Ovary (tissue), 9 donors: ENCODE results near the gene SHISA7. TPM values are rescaled to one million over a fixed set of nuclear protein-coding genes. Genes with fewer than 3 reads are reported as not detected.

Experiments
- DNase-seq, 5 donors: peaks; one replicate each; pipeline ENCODE4 v3.0.0-alpha.2; 2019 to 2020
- H3K27ac ChIP-seq, 2 donors: fragments of 200-600 bp; one replicate each; pipeline versions ENCODE4 v1.5.1 to v1.8.0; 2019 to 2022
- H3K27me3 ChIP-seq: fragments of 200-600 bp; one replicate; pipeline ENCODE4 v1.8.0; 2022
- H3K36me3 ChIP-seq: fragments of 200-600 bp; sonication (generic); one replicate; pipeline ENCODE4 v1.5.1; 2019
- H3K4me1 ChIP-seq: one replicate; pipeline ENCODE4 v1.8.1; 2013; ENCODE audit warnings: mild to moderate bottlenecking, moderate library complexity; ENCODE audit not compliant: insufficient read depth
- H3K4me3 ChIP-seq: fragments of 200-600 bp; sonication (generic); one replicate; pipeline ENCODE4 v1.5.1; 2017
- H3K9me3 ChIP-seq, 2 donors: fragments of 200-600 bp in 1 of 2; sonication (generic) in 1 of 2; one replicate each; pipeline versions ENCODE4 v1.5.1 to v1.8.1; 2013 to 2019; ENCODE audit warnings: mild to moderate bottlenecking in 1 of 2, moderate library complexity in 1 of 2
- CTCF ChIP-seq, 3 donors: fragments of 450-650 bp in 2 of 3; fragments of 200-600 bp in 1 of 3; IDR thresholded peaks; one replicate each; pipeline versions ENCODE4 v1.5.1 to v1.8.0; 2016 to 2022; ENCODE audit warnings: antibody characterized with exemption in 3 of 3, mild to moderate bottlenecking in 1 of 3
- EP300 ChIP-seq: sonication (generic); formaldehyde crosslinking; IDR thresholded peaks from one replicate; pipeline ENCODE4 v1.6.1; 2017; ENCODE audit warnings: antibody characterized with exemption
- POLR2A ChIP-seq: fragments of 450-650 bp; IDR thresholded peaks from one replicate; pipeline ENCODE4 v1.6.1; 2017; ENCODE audit warnings: antibody characterized with exemption, mild to moderate bottlenecking, moderate library complexity
- WGBS, 3 donors: extraction: QIAGEN DNeasy Blood & Tissue Kit in 1 of 3; methylation state at CpG; one replicate each; pipeline versions ENCODE4 v1.1.5 to v1.1.7; 2013 to 2017; 5-methylcytosine and 5-hydroxymethylcytosine counted together
- intact Hi-C, 4 donors: fragments of 100-400 bp; cut with DNase I; formaldehyde crosslinking; loops; one replicate each; pipeline versions ENCODE4 v1.11.0 to v1.15.1; 2022 to 2023
- polyA plus RNA-seq, 2 donors: library from polyadenylated mRNA; stranded (reverse); fragments of 200-250 nt in 1 of 2; fragments of 350-450 nt in 1 of 2; fragmentation: Illumina TruSeq in 1 of 2; extraction: RNeasy Lipid Tissue Mini Kit (QIAGEN cat#74804) in 1 of 2; gene quantifications; one replicate each; pipeline ENCODE4 v1.2.3, GENCODE V29; 2013 to 2014
- total RNA-seq, 7 donors: library from RNA; depleted of rRNA in 2 of 7; stranded (reverse); fragments of >200 nt in 2 of 7; fragmentation: NEBNext Ultra II Directional in 3 of 7; extraction: Animal tissue kit (Norgen Biotek cat#: 25700) in 3 of 7; gene quantifications; one replicate each; pipeline versions ENCODE4 v1.1.0 to v1.2.4, GENCODE V29; 2016 to 2023
- donor health status: DM: no; HTN: no; CAD: no; lungs with moderate emphysema.
- donor health status: DM: no; HTN: no; CAD: no.
- donor health status: Bipolar disorder and iron deficiency.
- donor health status: DM: yes; HTN: yes; CAD: no.
- donor health status: DM: no; HTN: no; CAD: no.
- donor health status: DM: yes; HTN: yes; CAD: no.

SHISA7 gene
- total and polyA plus RNA-seq, 9 donors = not detected

- Histone ChIP-seq H3K27me3 (no peaks in the 10 kb centered on the region), H3K9me3 (no peaks in the 10 kb centered on the region), H3K4me1 (no peaks in the 10 kb centered on the region), H3K4me3 (no peak overlapping the region), H3K27ac (no peak overlapping the region), H3K36me3 (no peaks in the 10 kb centered on the region)
- no peak for TF ChIP-seq CTCF (IDR thresholded peaks at IDR 0.05)
- no peak for TF ChIP-seq EP300
- no peak for TF ChIP-seq POLR2A
- intact Hi-C loops = no loop called here
- DNase-seq = peak in 3 of 5 donors; percentile 46 to 71 (median 67)
- WGBS, 3 donors = 1 to 2% (median 1%) methylated on average over 13 to 17 of the region's 17 CpGs
Measured at GRCh38 chr19:55437410-55437809, 5.7 kb downstream of the SHISA7 start.

- WGBS, 3 donors = 33 to 39% (median 35%) methylated on average over 8 of the region's 8 CpGs
- Histone ChIP-seq H3K4me3 (no peak overlapping the region), H3K36me3 (no peaks in the 10 kb centered on the region), H3K27ac (no peak overlapping the region), H3K27me3 (no peaks in the 10 kb centered on the region), H3K4me1 (no peaks in the 10 kb centered on the region), H3K9me3 (no peaks in the 10 kb centered on the region)
- intact Hi-C loops = no loop called here
- TF ChIP-seq POLR2A (no peak), EP300 (no peak), CTCF (IDR thresholded peaks at IDR 0.05) (no peak)
- DNase-seq = no peak
Measured at GRCh38 chr19:55436847-55437246, 6.3 kb downstream of the SHISA7 start.

- Histone ChIP-seq H3K27me3 (no peaks in the 10 kb centered on the region), H3K4me3 (no peak overlapping the region), H3K27ac (no peak overlapping the region), H3K9me3 (no peaks in the 10 kb centered on the region), H3K36me3 (no peaks in the 10 kb centered on the region), H3K4me1 (no peaks in the 10 kb centered on the region)
- 90 to 92% (median 91%) methylated on average over 4 of the region's 4 CpGs for WGBS, 3 donors
- TF ChIP-seq POLR2A (no peak), EP300 (no peak), CTCF (IDR thresholded peaks at IDR 0.05) (no peak)
- intact Hi-C loops = no loop called here
- no peak for DNase-seq
Measured at GRCh38 chr19:55435020-55435419, 8.1 kb downstream of the SHISA7 start.

GRCh38 chr19:55434356-55434919 is 8.7 kb downstream of the SHISA7 start:
- Histone ChIP-seq H3K4me3 (no peak overlapping the region), H3K27ac (no peak overlapping the region), H3K4me1 (no peaks in the 10 kb centered on the region), H3K9me3 (no peaks in the 10 kb centered on the region), H3K36me3 (no peaks in the 10 kb centered on the region), H3K27me3 (no peaks in the 10 kb centered on the region)
- WGBS, 3 donors = 70 to 90% (median 84%) methylated on average over 4 of the region's 4 CpGs
- no peak for TF ChIP-seq POLR2A
- no peak for TF ChIP-seq EP300
- no peak for TF ChIP-seq CTCF (IDR thresholded peaks at IDR 0.05)
- DNase-seq = no peak
- intact Hi-C loops = no loop called here
